Thymus (tissue), 11 donors: ENCODE measurements around the gene PPL. TPM values are rescaled to one million over a fixed set of nuclear protein-coding genes. Genes with fewer than 3 reads are reported as not detected.
A peak's percentile ranks its signal among the peaks of the same experiment; 100 is the strongest.

Experiments
- DNase-seq, 9 donors: peaks; one replicate each; pipeline ENCODE4 v3.0.0-alpha.2; 2013; ENCODE audit warnings: low spot score in 9 of 9, low read depth in 6 of 9, missing footprints in 1 of 9
- H3K27ac ChIP-seq, 2 donors: one replicate each; pipeline ENCODE4 v1.5.1; 2013; ENCODE audit warnings: control low read depth in 1 of 2, low read depth in 1 of 2, low read length in 1 of 2, mild to moderate bottlenecking in 1 of 2, moderate library complexity in 1 of 2
- H3K27me3 ChIP-seq, 2 donors: one replicate each; pipeline ENCODE4 v1.5.1; 2013; ENCODE audit warnings: low read length in 1 of 2; ENCODE audit not compliant: control insufficient read depth in 2 of 2, insufficient read depth in 1 of 2
- H3K36me3 ChIP-seq, 2 donors: one replicate each; pipeline ENCODE4 v1.5.1; 2013; ENCODE audit warnings: low read length in 1 of 2, mild to moderate bottlenecking in 1 of 2, moderate library complexity in 1 of 2; ENCODE audit not compliant: control insufficient read depth in 2 of 2, insufficient read depth in 2 of 2
- H3K4me1 ChIP-seq, 2 donors: one replicate each; pipeline ENCODE4 v1.5.1; 2013; ENCODE audit warnings: low read length in 2 of 2; ENCODE audit not compliant: control insufficient read depth in 2 of 2, insufficient read depth in 2 of 2
- H3K4me3 ChIP-seq, 2 donors: one replicate each; pipeline ENCODE4 v1.5.1; 2013; ENCODE audit warnings: low read length in 2 of 2, control low read depth in 1 of 2, mild to moderate bottlenecking in 1 of 2
- H3K9me3 ChIP-seq, 2 donors: one replicate each; pipeline ENCODE4 v1.5.1; 2013; ENCODE audit warnings: low read length in 1 of 2, mild to moderate bottlenecking in 1 of 2; ENCODE audit not compliant: control insufficient read depth in 2 of 2, insufficient read depth in 1 of 2
- WGBS: extraction: QIAGEN DNeasy Blood & Tissue Kit; methylation state at CpG from one replicate; pipeline ENCODE4 v1.1.7; 2013; 5-methylcytosine and 5-hydroxymethylcytosine counted together
- polyA plus RNA-seq: library from polyadenylated mRNA; stranded (reverse); fragments of 200-250 nt; gene quantifications from one replicate; pipeline ENCODE4 v1.2.3, GENCODE V29; 2013
- total RNA-seq: library from RNA; stranded (reverse); fragments of 120-200 nt; gene quantifications from one replicate; pipeline ENCODE4 v1.2.4, GENCODE V29; 2013
- donor health status: healthy.

PPL gene
- total and polyA plus RNA-seq, 2 donors = 3.7 to 14.3 TPM

- Histone ChIP-seq H3K27me3 (peaks cover 0 to 25% of the 10 kb centered on the region in 2 donors), H3K4me3 (no peak overlapping the region), H3K36me3 (no peaks in the 10 kb centered on the region), H3K9me3 (no peaks in the 10 kb centered on the region), H3K27ac (no peak overlapping the region), H3K4me1 (no peaks in the 10 kb centered on the region)
- WGBS = 72% methylated on average over 16 of the region's 16 CpGs
- peak in 1 of 9 donors; percentile 18 for DNase-seq
These were observed 11.0 kb upstream of the PPL start for GRCh38 chr16:4947722-4948503.

- H3K36me3 ChIP-seq = no peaks in the 10 kb centered on the region
- H3K4me3 ChIP-seq = no peak overlapping the region
- DNase-seq = no peak
- H3K27ac ChIP-seq = no peak overlapping the region
- H3K9me3 ChIP-seq = no peaks in the 10 kb centered on the region
- peaks cover 0 to 32% of the 10 kb centered on the region in 2 donors for H3K27me3 ChIP-seq
- H3K4me1 ChIP-seq = no peaks in the 10 kb centered on the region
These were observed 10.0 kb upstream of the PPL start for GRCh38 chr16:4946917-4947316.

GRCh38 chr16:4945560-4946502, 8.9 kb upstream of the PPL start:
- Histone ChIP-seq H3K4me3 (no peak overlapping the region), H3K27ac (no peak overlapping the region), H3K36me3 (no peaks in the 10 kb centered on the region), H3K4me1 (no peaks in the 10 kb centered on the region), H3K9me3 (no peaks in the 10 kb centered on the region), H3K27me3 (peaks cover 0 to 39% of the 10 kb centered on the region in 2 donors)
- 80% methylated on average over 11 of the region's 11 CpGs for WGBS
- no peak for DNase-seq

- WGBS = 57% methylated on average over 20 of the region's 20 CpGs
- Histone ChIP-seq H3K4me3 (no peak overlapping the region), H3K27ac (peak overlapping the region; percentile 36 to 51), H3K27me3 (peaks cover 0 to 43% of the 10 kb centered on the region in 2 donors), H3K36me3 (no peaks in the 10 kb centered on the region), H3K4me1 (no peaks in the 10 kb centered on the region), H3K9me3 (no peaks in the 10 kb centered on the region)
- DNase-seq = no peak
These were observed 7.7 kb upstream of the PPL start for GRCh38 chr16:4944333-4945281.

- WGBS = 88% methylated on average over 9 of the region's 9 CpGs
- H3K9me3 ChIP-seq = no peaks in the 10 kb centered on the region
- peaks cover 13 to 55% of the 10 kb centered on the region in 2 donors for H3K27me3 ChIP-seq
- DNase-seq = no peak
- no peak overlapping the region for H3K4me3 ChIP-seq
- no peaks in the 10 kb centered on the region for H3K4me1 ChIP-seq
- H3K27ac ChIP-seq = no peak overlapping the region
- H3K36me3 ChIP-seq = no peaks in the 10 kb centered on the region
These were observed 5.5 kb upstream of the PPL start for GRCh38 chr16:4942481-4942880.

- no peak overlapping the region for H3K27ac ChIP-seq
- H3K4me1 ChIP-seq = peaks cover 2 to 5% of the 10 kb centered on the region in 2 donors
These were observed 3.8 kb upstream of the PPL start for GRCh38 chr16:4940719-4941118.

GRCh38 chr16:4938683-4939030, 1.7 kb upstream of the PPL start:
- peaks cover 2 to 5% of the 10 kb centered on the region in 2 donors for H3K4me1 ChIP-seq
- H3K27ac ChIP-seq = no peak overlapping the region
- WGBS = 95% methylated on average over 5 of the region's 5 CpGs

More at GRCh38 chr16:4940719-4941118, 3.8 kb upstream of the PPL start:
- Histone ChIP-seq H3K9me3 (no peaks in the 10 kb centered on the region), H3K4me3 (no peak overlapping the region), H3K36me3 (no peaks in the 10 kb centered on the region), H3K27me3 (peaks cover 31 to 71% of the 10 kb centered on the region in 2 donors)
- no peak for DNase-seq
- WGBS = 57% methylated on average over 7 of the region's 7 CpGs

GRCh38 chr16:4937782-4938682, 1.1 kb upstream of the PPL start:
- Histone ChIP-seq H3K27ac (no peak overlapping the region), H3K27me3 (peaks cover 39 to 82% of the 10 kb centered on the region in 2 donors), H3K4me1 (peaks cover 2 to 5% of the 10 kb centered on the region in 2 donors), H3K36me3 (no peaks in the 10 kb centered on the region), H3K9me3 (no peaks in the 10 kb centered on the region), H3K4me3 (no peak overlapping the region)
- 93% methylated on average over 16 of the region's 16 CpGs for WGBS
- DNase-seq = no peak

More at GRCh38 chr16:4938683-4939030, 1.7 kb upstream of the PPL start:
- Histone ChIP-seq H3K27me3 (peaks cover 39 to 82% of the 10 kb centered on the region in 2 donors), H3K36me3 (no peaks in the 10 kb centered on the region), H3K9me3 (no peaks in the 10 kb centered on the region), H3K4me3 (no peak overlapping the region)
- DNase-seq = no peak
